Measurements from ENCODE around the gene CPT1C. TPM values are rescaled to one million over a fixed set of nuclear protein-coding genes. Genes with fewer than 3 reads are reported as not detected.
"Not testable (repeated sequence)": the region's sequence is repeated elsewhere in the genome, so short reads cannot be mapped to it uniquely, and the experiment has no call there.

CPT1C gene
- total RNA-seq, 1 donor from 2014 or later, result 60.9 TPM

DNA sequence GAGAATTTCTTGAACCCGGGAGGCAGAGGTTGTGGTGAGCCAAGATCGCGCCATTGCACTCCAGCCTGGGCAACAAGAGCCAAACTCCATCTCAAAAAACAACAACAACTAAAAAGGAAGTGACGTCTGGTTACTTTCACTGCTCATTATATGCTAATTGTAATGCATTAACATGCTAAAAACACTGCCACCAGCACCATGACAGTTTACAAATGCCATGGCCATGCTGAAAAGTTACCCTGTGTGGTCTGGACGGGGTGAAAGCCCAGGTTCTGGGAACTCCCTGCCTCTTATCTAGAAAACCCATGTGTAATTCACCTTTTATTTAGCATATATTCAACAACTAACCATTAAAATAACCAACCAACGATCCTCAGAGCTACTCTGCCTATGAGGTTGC lies 28.1 kb downstream of the CPT1C start:
- H3K27ac Mint-ChIP-seq, result peak overlapping the region; percentile 53
- TF ChIP-seq CTCF (IDR thresholded peaks at IDR 0.05; ENCODE audit: unreplicated experiment), result no peak
- H3K4me1 Mint-ChIP-seq, result peaks cover 15% of the 10 kb centered on the region
- H3K27me3 Mint-ChIP-seq (ENCODE audit: low read depth), result no peaks in the 10 kb centered on the region
- no peak overlapping the region for H3K4me3 Mint-ChIP-seq
- no peak for DNase-seq (ENCODE audit: low spot score in 2 of 2, unreplicated experiment in 2 of 2)
- peaks cover 3% of the 10 kb centered on the region for H3K9me3 Mint-ChIP-seq
- H3K36me3 Mint-ChIP-seq, result peaks cover 2% of the 10 kb centered on the region

DNA sequence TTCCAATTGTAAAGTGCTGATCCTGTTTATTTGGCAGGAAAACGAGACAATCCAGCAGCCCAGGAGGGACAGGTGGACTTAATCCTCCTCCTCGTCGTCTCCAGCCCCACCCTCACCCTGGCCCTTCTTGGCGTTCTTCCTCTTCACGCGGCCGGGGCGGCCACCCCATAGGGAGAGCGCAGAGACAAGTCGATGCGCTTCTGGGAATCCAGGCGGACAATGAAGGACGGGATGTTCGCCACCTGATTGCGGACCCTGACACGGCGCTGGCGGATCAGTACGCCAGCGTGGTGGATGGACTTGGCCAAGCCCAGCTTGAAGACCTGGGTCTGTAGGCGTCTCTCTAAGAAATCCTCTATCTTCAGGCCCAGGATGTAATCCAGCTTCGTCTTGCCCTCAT lies 28.5 kb downstream of the CPT1C start:
- H3K36me3 Mint-ChIP-seq; DNase-seq (ENCODE audit: low spot score in 2 of 2, unreplicated experiment in 2 of 2); H3K9me3 Mint-ChIP-seq; H3K4me3 Mint-ChIP-seq; H3K27me3 Mint-ChIP-seq (ENCODE audit: low read depth): not testable (repeated sequence)
- H3K27ac Mint-ChIP-seq, result peak overlapping the region; percentile 12
- H3K4me1 Mint-ChIP-seq, result peaks cover 15% of the 10 kb centered on the region

GRCh38 chr19:49727217-49728030 lies 36.5 kb downstream of the CPT1C start:
- no peak for TF ChIP-seq CTCF (IDR thresholded peaks at IDR 0.05; ENCODE audit: unreplicated experiment)
- no peaks in the 10 kb centered on the region for H3K27me3 Mint-ChIP-seq (ENCODE audit: low read depth)
- no peak overlapping the region for H3K4me3 Mint-ChIP-seq

DNA sequence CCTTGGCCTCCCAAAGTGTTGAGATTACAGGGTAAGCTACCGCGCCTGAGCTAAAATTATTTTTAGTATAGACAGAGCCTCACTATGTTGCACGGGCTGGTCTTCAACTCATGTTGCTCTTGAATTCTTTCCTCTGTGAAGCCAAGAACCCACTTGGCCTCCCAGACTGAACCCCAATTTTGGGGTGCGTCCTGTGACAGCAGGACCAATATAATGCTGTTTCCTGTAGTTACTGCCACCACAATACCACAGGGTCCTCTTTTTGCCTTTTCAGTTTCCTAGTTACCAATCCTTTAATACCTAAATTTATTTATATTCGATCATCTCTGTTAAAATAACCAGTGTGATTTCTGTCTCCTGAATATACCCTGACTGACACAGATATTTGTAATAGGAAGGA lies 39.2 kb downstream of the CPT1C start:
- no peaks in the 10 kb centered on the region for H3K36me3 Mint-ChIP-seq

More at GRCh38 chr19:49727217-49728030, 36.5 kb downstream of the CPT1C start:
- peak overlapping the region; percentile 91 for H3K27ac Mint-ChIP-seq
- no peak for DNase-seq (ENCODE audit: low spot score in 2 of 2, unreplicated experiment in 2 of 2)
- no peaks in the 10 kb centered on the region for H3K36me3 Mint-ChIP-seq
- peaks cover 3% of the 10 kb centered on the region for H3K9me3 Mint-ChIP-seq
- H3K4me1 Mint-ChIP-seq, result peaks cover 14% of the 10 kb centered on the region

DNA sequence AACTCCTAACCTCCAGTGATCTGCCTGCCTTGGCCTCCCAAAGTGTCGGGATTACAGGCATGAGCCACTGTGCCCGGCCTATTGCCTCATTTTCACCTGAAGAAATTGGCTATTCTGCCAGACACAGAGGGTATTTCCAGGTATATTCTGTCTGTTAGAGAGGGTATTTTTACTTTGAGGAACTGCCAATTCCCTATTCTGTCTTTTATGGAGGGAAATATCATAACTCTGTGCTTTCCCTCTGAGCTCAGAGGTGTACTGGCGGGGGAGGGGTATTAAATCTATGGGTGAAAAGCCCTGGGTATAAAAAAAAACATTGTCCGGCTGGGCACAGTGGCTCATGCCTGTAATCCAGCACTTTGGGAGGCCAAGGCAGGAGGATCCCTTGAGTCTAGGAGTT lies 47.4 kb downstream of the CPT1C start:
- H3K36me3 Mint-ChIP-seq, result no peaks in the 10 kb centered on the region
- no peaks in the 10 kb centered on the region for H3K9me3 Mint-ChIP-seq
- no peak overlapping the region for H3K27ac Mint-ChIP-seq
- no peak overlapping the region for H3K4me3 Mint-ChIP-seq
- H3K27me3 Mint-ChIP-seq (ENCODE audit: low read depth), result no peaks in the 10 kb centered on the region
- no peaks in the 10 kb centered on the region for H3K4me1 Mint-ChIP-seq
- DNase-seq (ENCODE audit: low spot score in 2 of 2, unreplicated experiment in 2 of 2), result no peak
- TF ChIP-seq CTCF (IDR thresholded peaks at IDR 0.05; ENCODE audit: unreplicated experiment), result no peak

More for the DNA sequence above, 39.2 kb downstream of the CPT1C start:
- TF ChIP-seq CTCF (IDR thresholded peaks at IDR 0.05; ENCODE audit: unreplicated experiment), result no peak
- Mint-ChIP-seq H3K27me3 (ENCODE audit: low read depth) (no peaks in the 10 kb centered on the region), H3K4me3 (no peak overlapping the region), H3K9me3 (no peaks in the 10 kb centered on the region), H3K4me1 (peaks cover 14% of the 10 kb centered on the region), H3K27ac (no peak overlapping the region)
- DNase-seq (ENCODE audit: low spot score in 2 of 2, unreplicated experiment in 2 of 2), result no peak

- H3K4me3 Mint-ChIP-seq, result no peak overlapping the region
- H3K27me3 Mint-ChIP-seq (ENCODE audit: low read depth), result no peaks in the 10 kb centered on the region
- H3K9me3 Mint-ChIP-seq, result no peaks in the 10 kb centered on the region
- TF ChIP-seq CTCF (IDR thresholded peaks at IDR 0.05; ENCODE audit: unreplicated experiment), result no peak
- no peak overlapping the region for H3K27ac Mint-ChIP-seq
- H3K4me1 Mint-ChIP-seq, result no peaks in the 10 kb centered on the region
- no peaks in the 10 kb centered on the region for H3K36me3 Mint-ChIP-seq
- no peak for DNase-seq (ENCODE audit: low spot score in 2 of 2, unreplicated experiment in 2 of 2)
These were observed 48.2 kb downstream of the CPT1C start for GRCh38 chr19:49739098-49739497.
